Common myeloid progenitor, CD34-positive (primary cell): ENCODE data around the gene PRR14L.
A peak's percentile ranks its signal among the peaks of the same experiment; 100 is the strongest.
"Not testable (repeated sequence)": the region's sequence is repeated elsewhere in the genome, so short reads cannot be mapped to it uniquely, and the experiment has no call there.

Source experiments
- CTCF ChIA-PET: fragments of 350-600 bp; sonication (Branson Sonifier 250); formaldehyde crosslinking; loops from one replicate; lab custom pipeline; 2021; ENCODE audit warnings: antibody characterized with exemption; lab: Charles Lee
- POLR2A ChIA-PET: fragments of 350-600 bp; sonication (Branson Sonifier 250); formaldehyde crosslinking; loops from one replicate; lab custom pipeline; 2021; ENCODE audit warnings: antibody characterized with exemption; lab: Charles Lee
- DNase-seq, 3 donors: peaks; one replicate each; pipeline versions ENCODE4 v3.0.0 to v3.0.0-alpha.2; 2013
- H3K27ac ChIP-seq, 2 experiments: 1 replicate in 1 of 2; 2 replicates in 1 of 2; pipeline ENCODE4 v1.7.0; 2013; ENCODE audit warnings: inconsistent platforms in 2 of 2, low read length in 2 of 2, mild to moderate bottlenecking in 2 of 2, low read depth in 1 of 2, moderate library complexity in 1 of 2; ENCODE audit not compliant: severe bottlenecking in 2 of 2, insufficient read depth in 1 of 2, poor library complexity in 1 of 2
- H3K27me3 ChIP-seq, 5 experiments: replicated peaks in 2 of 5; 1 replicate in 3 of 5; 2 replicates in 2 of 5; pipeline versions ENCODE4 v1.6.1 to v1.7.0; 2013; ENCODE audit warnings: low read length in 4 of 5, mild to moderate bottlenecking in 2 of 5, moderate library complexity in 2 of 5, inconsistent platforms in 1 of 5; ENCODE audit not compliant: insufficient read depth in 5 of 5, control insufficient read depth in 4 of 5
- H3K36me3 ChIP-seq, 4 experiments: 1 replicate in 2 of 4; 2 replicates in 2 of 4; pipeline versions ENCODE4 v1.6.1 to v1.7.0; 2013; ENCODE audit warnings: low read length in 3 of 4, control low read depth in 1 of 4, mild to moderate bottlenecking in 1 of 4; ENCODE audit not compliant: control insufficient read depth in 4 of 4, insufficient read depth in 4 of 4
- H3K4me1 ChIP-seq, 4 experiments: 1 replicate in 3 of 4; 2 replicates in 1 of 4; pipeline versions ENCODE4 v1.6.1 to v1.7.1; 2013; ENCODE audit warnings: low read length in 3 of 4, mild to moderate bottlenecking in 3 of 4, control low read depth in 1 of 4, inconsistent platforms in 1 of 4, moderate library complexity in 1 of 4; ENCODE audit not compliant: control insufficient read depth in 4 of 4, insufficient read depth in 4 of 4; ENCODE audit errors: control extremely low read depth in 1 of 4
- H3K4me3 ChIP-seq, 7 experiments: 1 replicate in 4 of 7; 2 replicates in 3 of 7; pipeline versions ENCODE4 v1.5.1 to v1.7.0; 2013; ENCODE audit warnings: mild to moderate bottlenecking in 7 of 7, low read length in 6 of 7, moderate library complexity in 6 of 7, inconsistent platforms in 2 of 7, low read depth in 2 of 7, control low read depth in 1 of 7; ENCODE audit not compliant: insufficient read depth in 4 of 7, control insufficient read depth in 1 of 7; ENCODE audit errors: extremely low read depth in 1 of 7
- H3K9me3 ChIP-seq, 5 experiments: 1 replicate in 4 of 5; 2 replicates in 1 of 5; pipeline versions ENCODE4 v1.6.1 to v1.7.1; 2013; ENCODE audit warnings: low read length in 4 of 5, mild to moderate bottlenecking in 2 of 5, inconsistent platforms in 1 of 5, low read depth in 1 of 5, moderate library complexity in 1 of 5; ENCODE audit not compliant: control insufficient read depth in 4 of 5, insufficient read depth in 2 of 5; ENCODE audit errors: control extremely low read depth in 1 of 5
- WGBS: methylation state at CpG from one replicate; pipeline ENCODE4 v1.1.5; 2013; ENCODE audit not compliant: insufficient coverage; 5-methylcytosine and 5-hydroxymethylcytosine counted together

Gene PRR14L

DNA sequence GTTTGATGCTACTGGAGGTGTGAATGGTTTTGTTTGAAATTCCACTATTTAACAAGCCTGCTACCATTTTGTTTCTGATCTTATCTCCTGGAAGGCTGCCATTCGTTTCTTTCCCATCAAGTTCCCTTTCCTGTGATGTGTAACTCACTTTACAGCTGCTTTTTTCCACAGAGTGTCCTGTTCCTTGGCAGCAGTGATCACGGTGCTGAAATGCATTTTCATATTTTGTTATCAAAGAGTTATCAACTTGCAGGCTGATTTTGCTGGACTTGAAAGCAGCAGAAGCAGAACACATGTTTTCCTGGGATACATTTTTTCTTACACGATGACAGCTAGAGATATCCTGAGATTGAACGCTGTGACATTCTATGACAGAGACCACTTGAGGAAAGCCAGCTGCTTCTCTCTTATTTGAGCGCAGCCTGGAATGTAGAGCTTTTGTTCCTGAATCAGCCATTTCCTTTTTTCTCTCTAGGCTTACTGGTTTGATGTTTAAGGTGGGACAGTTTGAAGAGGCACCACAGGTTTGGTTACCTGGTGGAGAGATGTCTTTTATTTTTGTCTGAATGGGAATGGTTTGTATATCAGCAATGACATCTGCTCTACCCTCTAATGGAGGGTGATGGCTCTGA lies 34.7 kb downstream of the PRR14L start:
- no peak overlapping the region for H3K4me3 ChIP-seq
- H3K36me3 ChIP-seq: peaks cover 17 to 74% (median 59%) of the 10 kb centered on the region in 4 experiments
- H3K4me1 ChIP-seq: no peaks in the 10 kb centered on the region
- no peaks in the 10 kb centered on the region for H3K27me3 ChIP-seq
- POLR2A ChIA-PET: no interaction called here
- CTCF ChIA-PET: no interaction called here
- DNase-seq: no peak
- no peak overlapping the region for H3K27ac ChIP-seq
- no peaks in the 10 kb centered on the region for H3K9me3 ChIP-seq
- 90% methylated on average over 5 of the region's 5 CpGs for WGBS

DNA sequence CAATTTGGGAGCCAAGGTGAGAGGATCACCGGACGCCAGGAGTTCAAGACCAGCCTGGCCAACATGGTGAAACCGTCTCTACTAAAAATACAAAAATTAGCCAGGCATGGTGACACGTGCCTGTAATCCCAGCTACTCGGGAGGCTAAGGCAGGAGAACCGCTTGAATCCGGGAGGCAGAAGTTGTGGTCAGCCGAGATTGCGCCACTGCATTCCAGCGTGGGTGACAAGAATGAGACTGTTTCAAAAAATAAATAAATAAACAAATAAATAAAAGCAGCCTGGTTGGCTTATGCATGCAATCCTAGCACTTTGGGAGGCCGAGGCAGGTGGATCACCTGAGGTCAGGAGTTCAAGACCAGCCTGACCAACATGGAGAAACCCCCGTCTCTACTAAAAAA lies 38.7 kb downstream of the PRR14L start:
- POLR2A ChIA-PET, CTCF ChIA-PET, H3K27ac ChIP-seq: not testable (repeated sequence)

GRCh38 chr22:31707519-31707918 lies 42.4 kb downstream of the PRR14L start:
- DNase-seq: no peak
- CTCF ChIA-PET: interaction anchor here (1.0 to 1.2 kb wide), 2 partner anchors 12 to 17 kb away, joined by 3 to 4 read pairs; no protein-coding TSS in a partner anchor
- peaks cover 10 to 52% (median 36%) of the 10 kb centered on the region in 4 experiments for H3K36me3 ChIP-seq
- H3K4me1 ChIP-seq: no peaks in the 10 kb centered on the region
- 94% methylated on average over 6 of the region's 8 CpGs for WGBS
- H3K27ac ChIP-seq: no peak overlapping the region
- H3K9me3 ChIP-seq: no peaks in the 10 kb centered on the region
- POLR2A ChIA-PET: no interaction called here
- H3K27me3 ChIP-seq: no peaks in the 10 kb centered on the region
- no peak overlapping the region for H3K4me3 ChIP-seq

More for the DNA sequence above, 38.7 kb downstream of the PRR14L start:
- WGBS: 100% methylated on average over 5 of the region's 12 CpGs
- H3K36me3 ChIP-seq: peaks cover 10 to 63% (median 47%) of the 10 kb centered on the region in 4 experiments
- H3K27me3 ChIP-seq, DNase-seq, H3K9me3 ChIP-seq, H3K4me1 ChIP-seq, H3K4me3 ChIP-seq: not testable (repeated sequence)

GRCh38 chr22:31695423-31695822 lies 54.5 kb downstream of the PRR14L start:
- H3K4me1 ChIP-seq: peaks cover 0 to 15% (median 5%) of the 10 kb centered on the region in 4 experiments
- WGBS: 79% methylated on average over 4 of the region's 4 CpGs
- no peaks in the 10 kb centered on the region for H3K27me3 ChIP-seq
- no peak overlapping the region for H3K4me3 ChIP-seq
- CTCF ChIA-PET: interaction anchor here (1.1 to 1.7 kb wide), 2 partner anchors 12 to 30 kb away, joined by 4 to 6 read pairs; no protein-coding TSS in a partner anchor
- POLR2A ChIA-PET: no interaction called here
- no peak overlapping the region for H3K27ac ChIP-seq
- DNase-seq: no peak
- no peaks in the 10 kb centered on the region for H3K9me3 ChIP-seq
- peaks cover 19 to 55% (median 41%) of the 10 kb centered on the region in 4 experiments for H3K36me3 ChIP-seq

DNA sequence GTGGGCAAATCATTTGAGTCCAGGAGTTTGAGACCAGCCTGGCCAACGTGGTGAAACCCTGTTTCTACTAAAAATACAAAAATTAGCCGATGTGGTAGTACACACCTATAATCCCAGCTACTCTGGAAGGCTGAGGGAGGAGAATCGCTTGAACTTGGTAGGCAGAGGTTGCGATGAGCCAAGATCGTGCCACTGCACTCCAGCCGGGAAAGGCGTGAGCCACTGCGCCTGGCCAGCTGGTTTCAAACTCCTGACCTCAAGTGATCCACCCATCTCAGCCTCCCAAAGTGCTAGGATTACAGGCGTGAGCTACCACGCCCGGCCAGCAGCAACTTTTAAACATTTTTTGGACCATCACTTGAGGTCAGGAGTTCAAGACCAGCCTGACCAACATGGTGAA lies 55.9 kb downstream of the PRR14L start:
- POLR2A ChIA-PET, H3K27ac ChIP-seq, DNase-seq, H3K4me3 ChIP-seq, H3K27me3 ChIP-seq, H3K9me3 ChIP-seq: not testable (repeated sequence)
- Histone ChIP-seq H3K4me1 (peaks cover 0 to 15% (median 5%) of the 10 kb centered on the region in 4 experiments), H3K36me3 (peaks cover 15 to 50% (median 37%) of the 10 kb centered on the region in 4 experiments)
- CTCF ChIA-PET: interaction anchor here (1.7 kb wide), 1 partner anchor 29 kb away, joined by 6 read pairs; no protein-coding TSS in a partner anchor
- 98% methylated on average over 11 of the region's 11 CpGs for WGBS

- no peak overlapping the region for H3K27ac ChIP-seq
- H3K4me3 ChIP-seq: no peak overlapping the region
- DNase-seq: peak; percentile 27 to 71 (median 66)
- no peaks in the 10 kb centered on the region for H3K9me3 ChIP-seq
- POLR2A ChIA-PET: no interaction called here
- H3K36me3 ChIP-seq: peaks cover 22 to 48% (median 32%) of the 10 kb centered on the region in 4 experiments
- H3K4me1 ChIP-seq: peaks cover 0 to 15% (median 5%) of the 10 kb centered on the region in 4 experiments
- H3K27me3 ChIP-seq: no peaks in the 10 kb centered on the region
- CTCF ChIA-PET: interaction anchor here (1.3 kb wide), 1 partner anchor 55 kb away, joined by 3 read pairs; no protein-coding TSS in a partner anchor
- 100% methylated on average over 1 of the region's 1 CpG for WGBS
Measured at GRCh38 chr22:31692186-31692886, 57.6 kb downstream of the PRR14L start.

DNA sequence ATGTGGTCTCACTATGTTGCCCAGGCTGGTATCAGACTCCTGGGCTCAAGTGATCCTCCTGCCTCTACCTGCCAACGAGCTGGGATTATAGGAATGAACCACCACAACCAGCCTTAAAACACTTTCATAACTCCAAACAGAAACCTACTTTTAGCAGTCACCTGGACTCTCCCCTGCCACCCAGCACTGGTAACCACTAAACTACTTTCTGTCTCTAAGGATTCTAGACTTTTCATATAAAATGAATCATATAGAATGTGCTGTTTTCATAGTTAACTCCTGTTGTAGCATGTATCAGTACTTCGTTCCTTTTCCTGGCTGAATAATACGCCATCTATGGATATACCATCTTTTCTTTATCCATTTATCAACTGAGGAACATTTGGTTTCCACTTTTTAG lies 58.5 kb downstream of the PRR14L start:
- H3K36me3 ChIP-seq: peaks cover 22 to 53% (median 36%) of the 10 kb centered on the region in 4 experiments
- POLR2A ChIA-PET: no interaction called here
- CTCF ChIA-PET: interaction anchor here (0.6 to 1.4 kb wide), 3 partner anchors 26 to 54 kb away, joined by 3 read pairs; no protein-coding TSS in a partner anchor
- H3K27me3 ChIP-seq: no peaks in the 10 kb centered on the region
- H3K9me3 ChIP-seq: no peaks in the 10 kb centered on the region
- WGBS: 88% methylated on average over 1 of the region's 3 CpGs
- H3K4me1 ChIP-seq: peaks cover 0 to 15% (median 5%) of the 10 kb centered on the region in 4 experiments
- no peak overlapping the region for H3K4me3 ChIP-seq
- no peak for DNase-seq
- no peak overlapping the region for H3K27ac ChIP-seq
